Transverse colon (tissue), 4 donors: ENCODE results near the gene GLA. TPM values are rescaled to one million over a fixed set of nuclear protein-coding genes. Genes with fewer than 3 reads are reported as not detected.

Experiments
- DNase-seq: peaks from one replicate; pipeline ENCODE4 v3.0.0-alpha.2; 2019
- H3K27ac ChIP-seq, 4 donors: fragments of 200-600 bp; sonication (generic); 2 replicates each; pipeline ENCODE4 v1.5.1; 2016 to 2018; ENCODE audit warnings: inconsistent platforms in 4 of 4
- H3K27me3 ChIP-seq: fragments of 200-600 bp; sonication (generic); 2 replicates; pipeline ENCODE4 v1.5.1; 2017; ENCODE audit warnings: inconsistent platforms
- H3K36me3 ChIP-seq, 4 donors: fragments of 200-600 bp; sonication (generic); 2 replicates each; pipeline ENCODE4 v1.5.1; 2017 to 2019; ENCODE audit warnings: inconsistent platforms in 4 of 4
- H3K4me1 ChIP-seq, 4 donors: fragments of 200-600 bp; sonication (generic); 2 replicates each; pipeline ENCODE4 v1.5.1; 2017 to 2020; ENCODE audit warnings: inconsistent platforms in 4 of 4
- H3K4me3 ChIP-seq, 4 donors: fragments of 200-600 bp; sonication (generic); 1 replicate in 1 of 4; 2 replicates in 3 of 4; pipeline versions ENCODE4 v1.5.1 to v1.6.1; 2017 to 2019; ENCODE audit warnings: inconsistent platforms in 4 of 4
- H3K9me3 ChIP-seq, 2 donors: fragments of 200-600 bp; sonication (generic); 2 replicates each; pipeline ENCODE4 v1.5.1; 2017 to 2019; ENCODE audit warnings: inconsistent platforms in 2 of 2
- EP300 ChIP-seq: sonication (generic); formaldehyde crosslinking; IDR thresholded peaks from one replicate; pipeline ENCODE4 v1.6.1; 2017; ENCODE audit warnings: antibody characterized with exemption, low read depth
- POLR2A ChIP-seq: fragments of 450-650 bp; IDR thresholded peaks from one replicate; pipeline ENCODE4 v1.6.1; 2016; ENCODE audit warnings: antibody characterized with exemption, mild to moderate bottlenecking, moderate library complexity
- POLR2AphosphoS5 ChIP-seq, 3 donors: sonication (generic); formaldehyde crosslinking; IDR thresholded peaks; one replicate each; pipeline ENCODE4 v1.6.1; 2016; ENCODE audit warnings: antibody characterized with exemption in 3 of 3
- WGBS, 2 donors: methylation state at CpG; one replicate each; pipeline ENCODE4 v1.1.5; 2018; ENCODE audit warnings: low coverage in 1 of 2; 5-methylcytosine and 5-hydroxymethylcytosine counted together
- in situ Hi-C, 4 donors: fragments of 200-750 bp; cut with MboI; loops; one replicate each; pipeline versions ENCODE4 v1.15.0 to v1.15.1; 2017; ENCODE audit warnings: low sequenced_read_pairs in 3 of 4, low pct_ligation_motif_present in 1 of 4, low pct_unique_long_range_greater_than_20kb in 1 of 4
- intact Hi-C: fragments of 100-400 bp; cut with DNase I; formaldehyde crosslinking; loops from one replicate; pipeline ENCODE4 v1.15.1; 2023; ENCODE audit warnings: low total_unique reads
- total RNA-seq, 4 donors: library from RNA; depleted of rRNA; stranded (reverse); fragments of >200 nt; gene quantifications; one replicate each; pipeline ENCODE4 v1.1.0, GENCODE V29; 2016
- TF ChIP-seq, protein P1 (sequence below), 5 experiments: fragments of 200-600 bp in 3 of 5; fragments of 450-650 bp in 2 of 5; sonication (generic) in 3 of 5; IDR thresholded peaks; 1 replicate in 2 of 5; 2 replicates in 3 of 5; pipeline ENCODE4 v1.5.1; 2016 to 2017; ENCODE audit warnings: antibody characterized with exemption in 5 of 5, inconsistent platforms in 3 of 5, mild to moderate bottlenecking in 2 of 5, moderate library complexity in 1 of 5

Gene GLA
- total RNA-seq, 4 donors from 2014 or later = 1.4 to 20.8 (median 13.5) TPM

DNA sequence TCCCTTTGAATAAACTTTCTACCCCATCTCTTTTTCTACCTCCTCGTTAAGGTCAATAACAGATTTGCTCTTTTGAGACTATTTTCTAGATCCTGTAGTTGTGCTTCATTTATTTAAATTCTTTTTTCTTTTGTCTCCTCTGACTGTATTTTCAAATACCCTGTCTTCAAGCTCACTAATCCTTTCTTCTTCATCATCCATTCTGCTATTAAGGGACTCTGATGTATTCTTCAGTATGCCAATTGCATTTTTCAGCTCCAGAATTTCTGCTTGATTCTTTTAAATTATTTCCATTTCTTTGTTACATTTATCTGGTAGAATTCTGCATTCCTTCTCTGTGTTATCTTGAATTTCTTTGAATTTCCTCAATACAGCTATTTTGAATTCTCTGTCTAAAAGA lies 41.6 kb upstream of the GLA start:
- no peaks in the 10 kb centered on the region for H3K4me1 ChIP-seq
- no peak for DNase-seq
- H3K9me3 ChIP-seq = no peaks in the 10 kb centered on the region
- TF ChIP-seq POLR2AphosphoS5 (IDR thresholded peaks at IDR 0.05) = no peak
- no peak for TF ChIP-seq EP300
- TF ChIP-seq POLR2A = no peak
- TF ChIP-seq, protein P1, sequence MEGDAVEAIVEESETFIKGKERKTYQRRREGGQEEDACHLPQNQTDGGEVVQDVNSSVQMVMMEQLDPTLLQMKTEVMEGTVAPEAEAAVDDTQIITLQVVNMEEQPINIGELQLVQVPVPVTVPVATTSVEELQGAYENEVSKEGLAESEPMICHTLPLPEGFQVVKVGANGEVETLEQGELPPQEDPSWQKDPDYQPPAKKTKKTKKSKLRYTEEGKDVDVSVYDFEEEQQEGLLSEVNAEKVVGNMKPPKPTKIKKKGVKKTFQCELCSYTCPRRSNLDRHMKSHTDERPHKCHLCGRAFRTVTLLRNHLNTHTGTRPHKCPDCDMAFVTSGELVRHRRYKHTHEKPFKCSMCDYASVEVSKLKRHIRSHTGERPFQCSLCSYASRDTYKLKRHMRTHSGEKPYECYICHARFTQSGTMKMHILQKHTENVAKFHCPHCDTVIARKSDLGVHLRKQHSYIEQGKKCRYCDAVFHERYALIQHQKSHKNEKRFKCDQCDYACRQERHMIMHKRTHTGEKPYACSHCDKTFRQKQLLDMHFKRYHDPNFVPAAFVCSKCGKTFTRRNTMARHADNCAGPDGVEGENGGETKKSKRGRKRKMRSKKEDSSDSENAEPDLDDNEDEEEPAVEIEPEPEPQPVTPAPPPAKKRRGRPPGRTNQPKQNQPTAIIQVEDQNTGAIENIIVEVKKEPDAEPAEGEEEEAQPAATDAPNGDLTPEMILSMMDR (IDR thresholded peaks at IDR 0.05) = no peak
- intact Hi-C loops = no loop called here
- no peaks in the 10 kb centered on the region for H3K36me3 ChIP-seq
- WGBS, 2 donors = 79% methylated on average over 1 of the region's 1 CpG; no CpG with 5 or more reads in 1 of the 2 donors
- no peak overlapping the region for H3K27ac ChIP-seq
- no peak overlapping the region for H3K4me3 ChIP-seq
- in situ Hi-C loops = no loop called here
- H3K27me3 ChIP-seq = no peaks in the 10 kb centered on the region

DNA sequence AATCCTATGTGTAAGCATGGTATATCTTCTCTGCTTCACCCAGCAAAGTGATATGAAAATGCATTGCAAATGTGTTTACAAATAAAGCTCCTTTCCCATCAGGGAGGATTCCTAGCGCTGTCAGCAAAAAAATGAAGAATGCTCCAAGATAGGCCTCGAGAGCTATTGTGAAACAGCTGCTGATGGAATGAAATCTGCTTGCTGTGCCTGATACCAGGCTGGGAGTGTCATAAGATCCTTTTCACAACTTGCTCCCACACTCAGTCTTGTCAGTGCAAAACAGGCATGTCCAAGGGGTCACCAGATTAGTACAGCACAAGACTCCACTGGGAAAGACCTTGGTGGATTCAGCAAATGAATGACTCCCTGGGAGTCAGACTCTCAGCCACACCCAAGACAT lies 34.4 kb upstream of the GLA start:
- 75% methylated on average over 2 of the region's 2 CpGs; no CpG with 5 or more reads in 1 of the 2 donors for WGBS, 2 donors
- no peak overlapping the region for H3K27ac ChIP-seq
- H3K9me3 ChIP-seq = no peaks in the 10 kb centered on the region
- H3K36me3 ChIP-seq = no peaks in the 10 kb centered on the region
- H3K4me3 ChIP-seq = no peak overlapping the region
- TF ChIP-seq EP300 = no peak
- TF ChIP-seq POLR2AphosphoS5 (IDR thresholded peaks at IDR 0.05) = no peak
- TF ChIP-seq, protein P1 (IDR thresholded peaks at IDR 0.05) = no peak
- no peak for TF ChIP-seq POLR2A
- H3K27me3 ChIP-seq = no peaks in the 10 kb centered on the region
- no peak for DNase-seq
- in situ Hi-C loops = no loop called here
- H3K4me1 ChIP-seq = no peaks in the 10 kb centered on the region
- intact Hi-C loops = no loop called here

DNA sequence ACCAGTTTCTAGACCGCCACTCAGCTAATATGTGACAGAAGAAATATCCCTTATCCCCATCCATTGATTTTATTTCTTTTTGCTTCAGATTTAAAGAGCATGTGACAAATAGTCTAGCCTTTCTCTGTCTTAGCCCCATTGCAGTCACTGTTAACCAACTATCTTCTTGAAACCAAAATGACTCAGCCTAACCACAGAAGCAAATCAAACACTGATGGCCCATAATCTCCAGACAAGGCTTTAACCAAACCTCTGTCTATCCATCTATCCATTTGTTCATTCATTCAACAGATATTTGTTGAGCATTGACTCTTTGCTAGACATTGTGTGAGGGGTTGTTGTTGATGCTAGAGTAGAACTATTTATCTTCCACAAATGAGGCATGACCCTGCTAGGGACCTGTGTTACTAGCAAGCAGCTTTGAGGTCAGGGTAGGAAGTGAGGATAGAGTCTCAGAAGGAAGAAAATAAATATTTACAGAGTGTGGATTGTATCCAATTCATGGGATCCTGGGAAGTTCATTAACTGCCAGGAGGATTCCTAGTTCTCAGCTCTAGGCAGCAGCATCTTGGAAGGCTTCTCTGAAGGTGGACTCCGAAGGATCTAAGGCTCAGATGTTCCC lies 22.8 kb upstream of the GLA start:
- Histone ChIP-seq H3K4me3 (no peak overlapping the region), H3K4me1 (no peaks in the 10 kb centered on the region), H3K9me3 (no peaks in the 10 kb centered on the region), H3K27ac (no peak overlapping the region), H3K27me3 (no peaks in the 10 kb centered on the region), H3K36me3 (no peaks in the 10 kb centered on the region)
- DNase-seq = no peak
- in situ Hi-C loops = no loop called here
- TF ChIP-seq POLR2A = no peak
- TF ChIP-seq, protein P1 (IDR thresholded peaks at IDR 0.05) = no peak
- no peak for TF ChIP-seq POLR2AphosphoS5 (IDR thresholded peaks at IDR 0.05)
- TF ChIP-seq EP300 = no peak
- intact Hi-C loops = no loop called here
- whole genome bisulfite sequencing, 2 donors = 63 to 80% methylated on average over 1 to 2 of the region's 2 CpGs

DNA sequence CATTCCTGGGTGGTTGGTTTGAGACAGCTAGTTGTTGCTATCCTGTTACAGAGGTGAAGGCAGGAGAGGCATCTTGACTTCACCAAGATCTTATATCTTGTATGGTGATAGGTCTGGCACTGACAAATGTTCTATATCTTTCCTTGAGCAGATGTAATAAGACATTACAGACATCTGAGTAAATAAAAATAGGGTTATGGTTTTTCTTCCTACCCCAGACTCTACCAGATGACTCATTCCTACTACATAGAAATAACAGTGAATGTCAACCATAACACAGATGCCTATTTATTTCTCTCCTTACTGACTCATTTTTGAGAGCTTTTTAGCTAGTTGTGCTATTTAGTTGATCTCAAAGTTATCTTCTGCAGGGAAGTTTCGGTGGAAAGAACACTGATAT lies 22.2 kb upstream of the GLA start:
- Histone ChIP-seq H3K9me3 (no peaks in the 10 kb centered on the region), H3K27ac (no peak overlapping the region), H3K4me1 (no peaks in the 10 kb centered on the region), H3K4me3 (no peak overlapping the region), H3K27me3 (no peaks in the 10 kb centered on the region), H3K36me3 (no peaks in the 10 kb centered on the region)
- no peak for TF ChIP-seq POLR2A
- TF ChIP-seq, protein P1 (IDR thresholded peaks at IDR 0.05) = no peak
- TF ChIP-seq POLR2AphosphoS5 (IDR thresholded peaks at IDR 0.05) = no peak
- no peak for TF ChIP-seq EP300
- WGBS, 2 donors = 67% methylated on average over 1 of the region's 1 CpG
- no peak for DNase-seq
- intact Hi-C loops (no loop called here), in situ Hi-C loops (loop anchor here in 1 of 4 donors (10.0 kb wide), 1 partner anchor 365 kb away; no protein-coding TSS in a partner anchor)
